Activated T-cell treated with anti-CD3 and anti-CD28 coated beads, Interleukin-2, amount 50 U/mL, for 48 hours (primary cell): Measurements from ENCODE around the gene SLC1A4.
A peak's percentile ranks its signal among the peaks of the same experiment; 100 is the strongest.
"Not testable (repeated sequence)": the region's sequence is repeated elsewhere in the genome, so short reads cannot be mapped to it uniquely, and the experiment has no call there.

ENCODE experiments used
- DNase-seq, 2 experiments: peaks; one replicate each; pipeline ENCODE4 v3.0.0-alpha.2; 2020

The SLC1A4 gene

DNA sequence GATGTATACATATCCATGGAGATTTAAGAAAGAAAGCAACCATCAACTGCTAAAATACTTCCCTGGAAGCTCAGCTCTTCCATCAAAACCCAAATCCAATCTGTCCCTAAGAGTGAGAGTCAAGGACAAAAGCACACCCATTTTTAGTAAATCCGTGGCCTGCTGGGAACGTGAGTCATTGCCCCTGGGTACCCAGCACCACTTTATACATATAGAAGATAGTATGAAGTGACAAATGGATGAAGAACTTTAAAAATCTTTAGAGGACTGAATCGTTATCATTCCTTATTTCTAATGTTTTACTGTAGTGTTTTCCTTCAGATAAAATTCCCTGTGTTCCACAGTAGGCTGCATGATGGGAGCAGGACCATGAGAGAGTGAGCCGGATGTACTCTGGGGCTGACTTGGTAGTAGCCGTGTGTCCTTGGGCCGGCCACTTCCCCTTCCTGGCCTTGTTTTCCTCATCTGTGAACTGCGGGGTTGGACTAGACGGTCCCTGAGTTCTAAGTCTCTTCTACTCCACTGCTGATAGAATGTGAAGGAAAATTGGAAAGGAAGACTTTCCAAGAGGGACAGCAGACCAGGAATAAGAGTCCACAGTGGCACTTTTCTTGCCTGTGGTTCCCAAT lies 38.5 kb downstream of the SLC1A4 start:
- DNase-seq = no peak

DNA sequence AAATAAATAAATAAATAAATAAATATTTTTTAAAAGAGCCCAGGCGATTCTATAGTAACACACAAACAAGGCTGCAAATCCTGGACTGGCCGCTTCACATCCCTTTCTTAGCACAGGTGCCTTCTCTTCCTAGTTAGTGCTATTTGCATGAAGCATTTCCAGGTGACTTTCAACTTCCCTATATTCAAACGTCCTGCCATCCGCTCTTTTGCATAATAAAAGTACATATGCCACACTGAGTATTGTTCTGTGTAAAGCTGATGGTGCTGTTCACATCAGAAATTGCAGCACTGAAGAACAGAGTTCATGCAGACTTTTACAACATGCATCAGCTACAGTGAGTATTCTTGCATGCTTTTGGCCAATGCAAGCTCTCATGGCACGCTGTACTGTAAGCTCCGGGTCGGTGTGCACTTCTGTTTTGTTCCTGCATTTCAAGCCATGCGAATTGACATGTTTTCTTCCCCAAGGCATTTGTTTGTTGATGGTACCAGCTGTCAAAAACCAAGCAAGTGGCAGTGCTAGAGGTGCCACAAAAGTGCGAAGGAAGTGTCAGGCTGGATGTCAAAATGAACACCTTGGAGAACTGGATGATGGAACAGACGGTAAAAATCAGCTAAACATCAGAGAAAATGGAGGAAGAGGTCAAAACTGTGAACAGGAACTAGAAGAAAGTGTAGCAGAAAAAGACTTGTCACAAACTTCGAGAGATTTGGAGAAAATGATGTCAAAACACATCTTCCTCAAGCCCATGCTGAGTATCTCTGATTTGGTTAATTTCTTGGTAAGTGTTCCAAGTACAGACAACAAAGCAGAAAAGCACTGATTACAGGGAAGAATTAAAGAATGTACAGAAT lies 41.5 kb downstream of the SLC1A4 start:
- DNase-seq = no peak

DNA sequence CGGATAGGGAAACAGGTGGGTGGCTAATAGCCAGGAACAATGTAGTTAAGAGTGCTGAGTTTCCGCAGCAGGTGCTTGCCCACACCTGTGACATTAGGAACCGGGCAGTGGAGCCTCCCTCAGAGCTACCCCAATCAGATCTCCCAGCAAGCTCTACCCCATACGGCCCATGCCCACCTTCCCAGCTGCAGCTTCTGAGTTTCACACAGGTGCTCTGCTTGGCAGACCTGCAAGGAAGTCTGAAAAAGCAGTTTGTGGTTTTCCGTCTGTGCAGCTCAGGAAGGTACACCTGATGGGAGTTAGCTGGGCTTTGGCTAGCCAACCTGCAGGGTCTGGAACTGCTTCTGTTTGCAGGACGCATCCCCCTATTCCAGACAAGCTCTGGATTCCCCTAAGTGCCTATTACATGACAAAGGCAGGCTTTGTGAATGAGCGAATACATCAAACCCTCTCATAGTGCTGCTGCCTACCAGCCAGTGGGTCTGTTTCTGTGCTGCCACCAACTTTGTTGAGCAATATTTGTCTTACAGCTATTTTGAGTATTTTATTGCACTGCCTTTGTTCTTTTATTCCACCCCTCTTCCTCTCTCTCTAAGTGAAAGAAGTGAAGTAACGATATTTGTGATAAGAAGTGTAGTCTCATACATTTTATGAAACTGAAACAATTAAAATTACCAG lies 42.3 kb downstream of the SLC1A4 start:
- DNase-seq = no peak

DNA sequence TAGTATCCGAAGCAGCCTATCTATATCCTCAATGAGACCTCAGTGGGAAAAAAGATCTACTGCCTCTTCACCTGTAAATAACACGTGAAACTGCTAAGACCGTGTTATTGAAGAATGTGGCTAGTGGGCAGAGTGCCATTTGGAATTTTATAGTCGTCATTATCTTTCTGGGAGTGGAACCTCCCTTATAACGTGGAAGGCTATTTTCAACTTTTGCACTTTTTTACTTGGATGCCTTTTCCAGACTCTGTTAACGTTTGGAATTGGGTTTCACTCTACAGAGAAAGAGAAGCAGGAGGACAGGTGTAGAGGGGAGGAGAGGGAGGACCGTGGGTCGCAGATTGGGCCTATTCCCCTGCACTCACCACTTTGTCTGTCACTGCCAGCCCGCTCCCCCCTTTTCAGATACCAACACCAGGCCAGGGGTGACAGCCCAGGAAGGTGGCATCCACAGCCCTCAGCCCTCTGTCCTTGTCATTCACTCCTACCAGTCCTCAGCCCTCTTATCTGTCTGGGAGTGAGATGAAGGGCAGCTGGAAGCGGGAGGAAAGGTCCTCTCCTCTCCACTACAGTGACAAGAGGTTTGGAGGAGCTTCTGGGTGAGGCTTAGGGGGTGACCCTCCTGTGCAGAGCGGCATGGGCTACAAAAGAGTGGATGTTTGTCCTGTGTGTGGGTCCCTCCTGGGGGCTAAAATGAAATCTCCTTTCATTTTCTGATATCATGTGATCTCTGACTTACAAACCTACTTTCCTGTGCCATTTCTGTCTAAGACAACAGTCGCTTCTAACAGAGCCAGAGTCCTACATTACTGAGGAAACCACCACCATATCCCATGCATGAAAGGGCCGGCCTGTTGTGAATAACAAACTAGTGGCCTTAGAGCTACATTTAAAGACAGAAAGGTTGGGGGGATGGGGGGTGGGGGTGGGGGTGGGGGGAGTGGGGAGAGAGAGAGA lies 43.1 kb downstream of the SLC1A4 start:
- no peak for DNase-seq

DNA sequence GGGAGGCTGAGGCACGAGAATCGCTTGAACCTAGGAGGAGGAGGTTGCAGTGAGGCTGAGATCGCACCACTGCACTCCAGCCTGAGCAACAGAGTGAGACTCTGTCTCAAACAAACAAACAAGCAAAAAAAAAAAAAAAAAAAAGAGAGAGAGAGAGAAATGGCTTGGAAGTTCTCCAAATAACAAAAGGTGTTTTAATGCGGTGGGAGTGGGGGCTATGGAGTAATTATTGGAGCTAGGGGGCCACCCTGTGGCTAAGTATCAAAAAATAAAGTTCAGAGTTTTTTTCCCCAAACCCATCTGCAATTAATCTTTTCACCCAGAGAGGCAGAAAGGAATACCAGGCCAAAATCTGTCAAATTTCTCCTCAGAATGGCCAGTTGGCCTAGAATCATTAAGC lies 44.0 kb downstream of the SLC1A4 start:
- no peak for DNase-seq

DNA sequence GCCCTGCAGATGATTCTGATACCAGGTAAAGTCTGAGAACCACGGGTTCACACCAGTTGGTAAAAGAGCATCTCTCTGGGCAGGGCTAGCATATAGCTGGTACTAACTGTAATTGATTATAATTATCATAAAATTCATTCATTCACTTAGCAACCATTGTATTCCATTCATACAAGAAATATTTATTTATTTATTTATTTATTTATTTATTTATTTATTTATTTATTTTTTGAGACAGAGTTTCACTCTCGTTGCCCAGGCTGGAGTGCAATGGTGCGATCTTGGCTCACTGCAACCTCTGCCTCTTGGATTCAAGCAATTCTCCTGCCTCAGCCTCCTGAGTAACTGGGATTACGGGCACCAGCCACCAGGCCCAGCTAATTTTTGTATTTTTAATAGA lies 44.5 kb downstream of the SLC1A4 start:
- not testable (repeated sequence) for DNase-seq

DNA sequence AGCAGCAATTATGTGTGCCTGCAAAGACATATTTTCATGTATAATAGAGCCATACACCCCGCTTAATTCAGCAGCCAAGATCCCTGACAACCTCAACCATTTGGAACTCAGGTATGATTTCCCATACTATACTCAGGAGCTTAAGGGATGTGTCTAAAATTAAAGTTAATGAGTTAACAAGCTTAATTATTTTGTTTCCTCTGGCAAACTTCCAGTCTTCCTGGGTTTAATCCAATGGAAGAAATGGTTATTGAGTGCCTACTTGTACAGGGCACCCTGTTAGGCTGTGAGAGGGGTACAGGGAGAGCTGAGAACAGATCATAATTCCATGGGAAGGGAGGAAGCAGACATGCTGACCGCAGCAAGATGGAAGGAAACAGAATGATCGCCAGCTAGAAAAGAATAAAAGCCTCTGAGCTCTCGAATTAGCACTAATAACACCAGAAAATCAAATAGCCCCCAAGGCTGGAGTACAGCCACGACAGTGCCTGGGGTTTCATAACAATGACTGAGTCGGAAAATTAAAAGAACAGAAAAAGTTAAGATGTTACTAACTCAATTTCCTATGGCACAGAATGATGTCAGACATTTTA lies 46.2 kb downstream of the SLC1A4 start:
- DNase-seq = no peak

DNA sequence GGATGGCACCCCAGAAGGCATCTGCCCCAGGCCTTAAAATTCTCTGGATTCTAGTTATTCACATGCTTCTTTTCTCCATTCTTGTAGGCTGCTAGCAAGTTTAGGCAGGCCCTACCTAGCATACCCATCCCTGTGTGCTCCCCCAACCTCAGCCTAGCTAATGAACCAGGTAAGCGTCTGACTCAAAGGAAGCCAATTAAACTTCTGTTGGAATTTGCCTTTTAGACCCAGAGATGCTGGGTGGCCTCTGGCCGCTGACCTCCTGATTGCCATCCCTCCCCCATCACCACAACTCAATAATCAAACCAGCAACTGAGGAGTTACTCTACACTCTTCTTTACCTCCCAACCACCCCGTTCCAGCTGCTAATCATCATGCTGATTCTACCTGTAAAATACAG lies 48.0 kb downstream of the SLC1A4 start:
- DNase-seq = no peak

DNA sequence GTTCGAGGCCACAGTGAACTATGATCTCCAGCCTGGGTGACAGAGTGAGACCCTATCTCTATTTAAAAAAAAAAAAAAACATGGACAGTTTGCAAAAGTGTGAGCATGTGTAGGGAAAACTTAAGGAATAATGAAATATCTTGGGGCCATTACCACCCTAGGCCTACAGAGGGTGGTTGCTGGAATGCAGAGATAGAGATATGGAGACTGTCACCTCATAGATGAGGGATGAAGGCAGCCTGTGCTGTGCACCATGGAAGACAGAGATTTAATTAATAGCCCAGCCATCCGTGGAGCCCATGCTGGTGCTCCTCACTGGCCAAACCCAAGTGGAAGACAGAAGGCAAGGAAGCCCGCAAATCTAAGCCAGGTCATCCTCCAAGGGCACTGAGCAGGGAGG lies 50.4 kb downstream of the SLC1A4 start:
- DNase-seq = no peak

DNA sequence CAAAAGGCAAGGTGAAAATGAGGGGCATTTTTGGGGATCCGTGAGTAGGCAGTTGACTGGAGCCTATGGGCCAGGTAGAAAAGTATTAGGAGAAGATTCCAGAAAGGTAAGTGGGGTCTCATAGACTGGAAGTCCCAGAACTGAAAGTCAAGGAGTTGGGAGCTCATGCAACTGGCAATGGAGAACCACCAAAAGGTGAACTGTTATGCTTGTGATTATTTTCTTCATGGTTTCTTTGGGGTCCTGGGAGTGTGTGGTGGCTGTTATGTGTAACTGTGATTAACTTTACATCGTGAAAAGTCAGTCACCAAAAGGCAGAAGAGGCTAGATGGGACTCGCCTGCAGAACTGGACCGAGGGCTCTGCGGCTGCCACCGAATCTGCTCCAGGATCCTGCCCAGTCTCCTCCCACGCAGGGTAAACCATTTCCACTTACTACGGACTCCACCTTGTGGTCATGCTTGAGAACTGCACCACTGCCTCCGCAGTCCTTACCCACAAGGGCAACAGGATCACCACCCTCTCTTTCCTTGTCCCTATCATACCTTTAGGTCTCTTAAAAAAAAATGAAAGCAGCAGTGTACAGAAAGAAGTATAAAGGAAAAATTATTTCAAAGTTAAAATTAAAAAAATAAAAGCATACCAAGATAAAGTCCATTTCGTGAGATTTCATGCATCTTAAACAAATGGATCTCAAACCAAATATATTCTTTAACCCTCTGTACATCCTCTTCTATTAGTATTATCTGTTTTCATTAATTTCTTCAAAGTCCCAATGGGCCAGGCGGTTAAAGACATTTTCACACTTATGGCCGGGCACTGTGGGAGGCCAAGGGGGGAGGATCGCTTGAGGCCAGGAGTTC lies 51.4 kb downstream of the SLC1A4 start:
- peak; percentile 82 to 84 for DNase-seq

DNA sequence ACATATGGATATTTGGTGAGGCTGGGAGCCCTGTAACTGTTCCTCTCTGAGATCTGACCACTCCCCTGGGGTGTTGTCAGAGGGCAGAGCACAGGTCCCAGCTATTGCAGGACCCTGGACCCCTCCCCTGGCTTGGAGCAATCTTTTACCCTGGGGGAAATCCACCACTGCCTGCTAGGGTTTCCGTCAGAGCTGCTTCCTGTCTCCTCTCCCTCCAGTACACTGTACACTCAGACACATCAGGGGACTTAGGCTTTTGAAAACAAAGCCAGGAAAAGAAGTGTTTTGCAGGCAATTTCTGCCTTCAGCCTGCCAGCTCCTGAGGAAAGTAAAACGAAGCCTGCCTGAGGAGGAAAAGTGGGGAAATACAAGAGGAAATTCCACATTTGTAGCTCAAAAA lies 53.8 kb downstream of the SLC1A4 start:
- DNase-seq = no peak

DNA sequence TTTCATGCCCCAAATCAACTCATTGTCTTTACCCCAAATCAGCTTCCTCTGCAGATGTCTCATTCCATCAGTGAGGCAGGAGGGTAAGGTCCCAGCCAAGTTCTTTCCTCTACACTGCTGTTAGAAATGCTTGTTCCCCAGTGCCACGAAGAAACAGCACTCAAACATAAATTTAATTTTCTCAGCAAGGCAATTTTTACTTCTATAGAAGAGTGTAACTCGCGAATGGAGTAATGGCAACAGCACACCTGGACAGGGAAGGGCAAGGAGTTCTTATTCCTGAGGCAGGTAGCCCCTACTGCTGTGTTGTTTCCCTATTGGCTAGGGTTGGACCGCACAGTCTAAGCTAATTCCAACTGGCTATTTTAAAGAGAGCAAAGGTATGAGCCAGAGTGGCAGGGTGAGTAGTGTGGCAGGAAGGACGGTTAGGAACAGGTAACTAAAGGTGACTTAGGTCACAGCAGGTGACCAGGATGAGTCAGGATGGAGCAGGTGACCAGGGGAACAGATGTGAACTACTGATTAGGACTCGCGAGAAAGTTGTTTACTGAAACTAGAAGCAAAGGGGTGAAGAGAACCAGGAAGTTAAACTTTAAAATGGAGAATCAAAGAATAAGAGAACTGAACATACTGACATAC lies 55.0 kb downstream of the SLC1A4 start:
- no peak for DNase-seq

DNA sequence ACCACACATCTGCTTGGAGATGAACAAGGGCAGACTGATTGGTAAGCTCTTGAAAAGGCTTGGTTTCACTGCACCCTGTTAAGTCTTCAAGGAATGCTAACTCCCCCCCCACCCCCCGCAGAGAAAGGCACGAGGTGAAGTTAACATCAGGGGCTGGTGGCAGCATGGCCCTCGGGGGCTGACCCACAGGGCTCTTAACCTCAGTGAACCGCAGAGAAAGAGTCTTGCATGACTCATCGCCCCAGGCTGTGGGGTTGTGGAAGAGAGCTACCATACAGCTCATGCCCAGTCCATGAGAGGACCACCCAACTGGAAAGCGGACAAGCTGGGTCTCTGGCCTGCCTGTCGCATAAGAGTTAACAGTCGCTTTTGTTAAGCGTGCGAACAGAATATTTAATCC lies 56.5 kb downstream of the SLC1A4 start:
- no peak for DNase-seq

DNA sequence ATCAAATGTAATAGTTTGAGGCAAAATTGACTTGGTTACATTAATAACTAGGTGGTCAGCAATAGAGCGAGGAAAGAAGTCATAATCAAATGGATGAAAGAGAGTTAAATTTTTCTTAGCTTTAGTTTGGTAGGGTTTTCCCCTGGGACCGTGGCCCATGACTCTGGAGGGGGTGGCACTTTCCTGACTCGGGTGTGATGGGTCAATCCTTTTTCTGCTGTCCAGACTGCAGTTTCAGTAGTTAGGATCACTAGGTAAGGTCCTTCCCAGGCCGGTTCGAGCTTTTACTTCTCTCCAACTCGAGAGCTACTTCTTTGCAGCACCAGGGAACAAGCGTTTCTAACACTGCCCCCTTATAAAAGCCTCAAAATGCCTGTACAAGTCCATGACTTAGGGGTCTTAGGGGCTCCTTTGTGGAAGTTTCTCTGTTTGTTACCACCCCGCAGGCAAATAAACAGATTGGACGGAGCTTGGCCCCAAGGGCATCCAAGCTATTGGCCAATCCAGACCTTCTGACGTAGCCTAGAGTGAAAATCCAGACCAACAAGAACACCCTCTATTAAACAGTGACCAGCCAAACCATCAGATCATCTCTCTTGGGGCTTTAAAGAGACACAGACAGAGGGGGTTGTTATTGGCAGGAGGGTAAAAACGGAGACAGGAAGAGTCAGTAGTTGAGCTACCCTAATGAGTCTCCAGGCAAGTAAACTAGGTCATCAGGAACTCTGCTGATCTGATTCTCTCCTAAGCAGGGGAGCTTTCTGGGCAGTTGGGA lies 57.6 kb downstream of the SLC1A4 start:
- DNase-seq = no peak

DNA sequence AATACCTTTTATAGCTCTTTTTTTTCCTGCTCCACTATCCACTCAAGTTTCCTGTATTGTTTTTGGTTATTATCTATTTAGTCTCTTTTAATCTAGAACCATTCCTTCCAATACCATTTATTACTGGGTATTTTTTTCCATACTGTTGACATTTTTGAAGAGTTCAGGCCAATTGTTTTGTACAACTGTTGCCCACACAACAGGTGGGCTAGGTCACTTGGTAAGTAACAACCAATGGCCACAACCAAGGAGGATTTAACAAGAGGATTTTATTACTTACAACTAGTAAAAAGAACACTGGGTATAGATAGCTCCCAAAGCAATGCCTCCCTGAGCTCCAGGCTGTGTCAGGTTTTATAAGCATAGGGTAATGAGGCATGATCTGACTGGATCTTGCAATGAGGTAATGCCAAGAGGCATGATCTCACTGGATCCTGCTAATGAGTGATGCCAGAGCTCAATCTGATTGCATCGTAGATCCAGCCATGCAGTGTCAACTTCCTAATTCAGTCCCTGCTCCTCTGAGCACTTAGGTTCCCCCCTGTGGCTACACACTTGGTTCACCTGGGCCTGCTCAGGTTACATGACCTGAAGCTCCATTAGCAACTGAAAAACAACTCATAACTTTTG lies 59.9 kb downstream of the SLC1A4 start:
- DNase-seq = no peak

DNA sequence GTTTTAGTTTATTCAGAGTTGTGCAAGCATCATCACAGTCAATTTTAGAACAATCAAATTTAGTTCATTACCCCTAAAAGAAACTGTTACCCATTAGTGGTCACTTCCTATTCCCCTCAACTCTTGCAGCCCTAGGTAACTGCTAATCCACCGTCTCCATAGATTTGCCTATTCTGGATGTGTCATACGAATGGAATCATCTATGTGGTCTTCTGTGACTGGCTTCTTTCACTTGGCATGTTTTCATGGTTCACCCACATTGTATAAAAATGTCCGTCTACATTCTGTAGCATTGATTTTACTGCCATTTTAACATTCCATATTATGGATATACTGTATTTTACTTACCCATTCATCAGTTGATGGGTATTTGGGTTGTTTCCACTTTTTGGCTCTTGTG lies 61.7 kb downstream of the SLC1A4 start:
- no peak for DNase-seq

DNA sequence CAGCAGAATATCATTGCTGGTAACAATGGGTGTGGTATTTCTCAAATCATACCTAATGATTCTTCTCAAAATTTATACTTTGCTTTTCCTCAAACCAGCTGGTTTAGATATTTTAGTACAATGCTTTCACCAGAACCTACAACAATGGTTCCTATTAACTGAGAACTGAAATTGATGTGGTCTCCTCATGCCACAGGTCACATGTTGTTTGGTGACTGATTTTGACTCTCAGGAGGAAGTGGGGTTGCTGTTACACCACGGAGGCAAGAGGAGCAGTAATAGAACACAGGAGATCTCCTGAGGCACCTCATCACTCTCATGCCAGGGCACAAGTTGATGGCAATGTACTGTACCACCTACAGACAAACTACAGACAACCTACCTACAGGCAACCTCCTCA lies 64.0 kb downstream of the SLC1A4 start:
- no peak for DNase-seq

DNA sequence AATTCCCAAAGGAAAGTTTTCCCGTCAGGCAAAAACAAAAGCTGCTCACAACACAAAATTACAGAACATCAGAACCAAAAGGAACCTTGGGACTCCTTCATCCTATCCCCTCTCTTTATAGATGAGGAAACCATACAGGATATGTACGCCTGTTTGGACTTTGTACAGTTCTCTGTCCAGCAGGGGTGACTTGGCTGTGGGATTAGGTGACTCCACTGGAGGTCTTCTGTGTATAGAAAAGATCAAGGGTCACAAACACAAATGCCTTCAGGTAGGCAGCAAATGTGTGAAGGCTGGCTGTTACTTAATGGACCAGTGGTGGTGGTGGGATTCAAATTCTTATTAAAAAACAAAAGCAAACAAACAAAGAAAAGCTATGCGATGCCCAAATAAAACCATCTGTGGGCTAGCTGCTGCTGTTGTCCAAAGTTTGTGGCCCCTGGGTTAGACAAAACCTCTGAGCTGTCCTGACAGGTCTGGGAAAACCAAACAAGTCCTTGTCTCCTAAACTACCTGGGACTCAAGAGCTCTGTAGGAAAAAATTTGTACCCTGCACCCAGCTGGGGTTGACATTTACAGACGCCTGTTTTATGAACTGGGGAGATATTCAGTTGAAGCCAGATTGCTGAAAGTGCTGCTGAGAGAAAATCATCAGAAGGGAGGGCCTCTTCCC lies 65.7 kb downstream of the SLC1A4 start:
- no peak for DNase-seq
